ENCODE results near the gene ZER1.

GRCh38 chr9:128750926-128751595 lies 20.7 kb downstream of the ZER1 start:
- TF ChIP-seq, protein P1, sequence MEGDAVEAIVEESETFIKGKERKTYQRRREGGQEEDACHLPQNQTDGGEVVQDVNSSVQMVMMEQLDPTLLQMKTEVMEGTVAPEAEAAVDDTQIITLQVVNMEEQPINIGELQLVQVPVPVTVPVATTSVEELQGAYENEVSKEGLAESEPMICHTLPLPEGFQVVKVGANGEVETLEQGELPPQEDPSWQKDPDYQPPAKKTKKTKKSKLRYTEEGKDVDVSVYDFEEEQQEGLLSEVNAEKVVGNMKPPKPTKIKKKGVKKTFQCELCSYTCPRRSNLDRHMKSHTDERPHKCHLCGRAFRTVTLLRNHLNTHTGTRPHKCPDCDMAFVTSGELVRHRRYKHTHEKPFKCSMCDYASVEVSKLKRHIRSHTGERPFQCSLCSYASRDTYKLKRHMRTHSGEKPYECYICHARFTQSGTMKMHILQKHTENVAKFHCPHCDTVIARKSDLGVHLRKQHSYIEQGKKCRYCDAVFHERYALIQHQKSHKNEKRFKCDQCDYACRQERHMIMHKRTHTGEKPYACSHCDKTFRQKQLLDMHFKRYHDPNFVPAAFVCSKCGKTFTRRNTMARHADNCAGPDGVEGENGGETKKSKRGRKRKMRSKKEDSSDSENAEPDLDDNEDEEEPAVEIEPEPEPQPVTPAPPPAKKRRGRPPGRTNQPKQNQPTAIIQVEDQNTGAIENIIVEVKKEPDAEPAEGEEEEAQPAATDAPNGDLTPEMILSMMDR (IDR thresholded peaks at IDR 0.05): no peak
- no peak for TF ChIP-seq EZH2 (IDR thresholded peaks at IDR 0.05)

All from neural progenitor cell (in vitro differentiated cells).